Mucosa of gallbladder (tissue), 1 donor: Measurements from ENCODE around the gene REX1BD. TPM values are rescaled to one million over a fixed set of nuclear protein-coding genes. Genes with fewer than 3 reads are reported as not detected.
A peak's percentile ranks its signal among the peaks of the same experiment; 100 is the strongest.
"Not testable (repeated sequence)": the region's sequence is repeated elsewhere in the genome, so short reads cannot be mapped to it uniquely, and the experiment has no call there.

Experiments used
- DNase-seq: peaks from one replicate; pipeline ENCODE4 v3.0.0-alpha.2; 2020; ENCODE audit warnings: low spot score
- total RNA-seq: library from RNA; stranded (reverse); gene quantifications from one replicate; pipeline ENCODE4 v1.2.1, GENCODE V29; 2021
- donor health status: DM: no; HTN: no; CAD: no.

REX1BD gene
- total RNA-seq, 1 donor from 2014 or later = 93.0 TPM

- DNase-seq = no peak
Measured at GRCh38 chr19:18577365-18577914, 11.2 kb upstream of the REX1BD start.

GRCh38 chr19:18580311-18580710 lies 8.3 kb upstream of the REX1BD start:
- DNase-seq = no peak

GRCh38 chr19:18586306-18586705 lies 2.3 kb upstream of the REX1BD start:
- no peak for DNase-seq

- DNase-seq = no peak
Measured at GRCh38 chr19:18587561-18587960, 1.0 kb upstream of the REX1BD start.

- no peak for DNase-seq
Measured at GRCh38 chr19:18587962-18588610, 512 bp upstream of the REX1BD start.

GRCh38 chr19:18589380-18590272 lies 1.0 kb downstream of the REX1BD start:
- DNase-seq = peak; percentile 61

GRCh38 chr19:18590273-18591272 lies 2.0 kb downstream of the REX1BD start:
- DNase-seq = peak; percentile 40

GRCh38 chr19:18591735-18592385 lies 3.3 kb downstream of the REX1BD start:
- DNase-seq = no peak

GRCh38 chr19:18592732-18593131 lies 4.1 kb downstream of the REX1BD start:
- not testable (repeated sequence) for DNase-seq

- DNase-seq = no peak
Measured at GRCh38 chr19:18593367-18594095, 4.9 kb downstream of the REX1BD start.

GRCh38 chr19:18594096-18594823 lies 5.7 kb downstream of the REX1BD start:
- DNase-seq = peak; percentile 74

- DNase-seq = no peak
Measured at GRCh38 chr19:18594824-18595373, 6.3 kb downstream of the REX1BD start.

GRCh38 chr19:18595475-18595874 lies 6.9 kb downstream of the REX1BD start:
- no peak for DNase-seq

- peak; percentile 34 for DNase-seq
Measured at GRCh38 chr19:18596752-18597157, 8.2 kb downstream of the REX1BD start.

- no peak for DNase-seq
Measured at GRCh38 chr19:18597809-18598660, 9.4 kb downstream of the REX1BD start.

- DNase-seq = no peak
Measured at GRCh38 chr19:18599485-18599884, 10.9 kb downstream of the REX1BD start.

- DNase-seq = not testable (repeated sequence)
Measured at GRCh38 chr19:18600692-18601397, 12.2 kb downstream of the REX1BD start.

- no peak for DNase-seq
Measured at GRCh38 chr19:18601875-18602274, 13.3 kb downstream of the REX1BD start.
